HepG2 (cell line): ENCODE measurements around the gene CCDC38. TPM values are rescaled to one million over a fixed set of nuclear protein-coding genes. Genes with fewer than 3 reads are reported as not detected.

Source experiments
- BCL3 ChIP-seq: sonication (generic); formaldehyde crosslinking; IDR thresholded peaks from 2 replicates; pipeline ENCODE4 v1.5.1; 2020; ENCODE audit warnings: mild to moderate bottlenecking, missing genetic modification reagents, moderate library complexity
- CHCHD3 ChIP-seq: sonication (generic); formaldehyde crosslinking; IDR thresholded peaks from 2 replicates; pipeline ENCODE4 v1.8.0; 2022; ENCODE audit warnings: mild to moderate bottlenecking, missing genetic modification reagents, moderate library complexity
- DMTF1 ChIP-seq: sonication (generic); formaldehyde crosslinking; IDR thresholded peaks from 2 replicates; pipeline ENCODE4 v1.4.0; 2020; ENCODE audit warnings: mild to moderate bottlenecking, missing genetic modification reagents
- ELF3 ChIP-seq: IDR thresholded peaks from 2 replicates; pipeline ENCODE4 v1.6.1; 2016; ENCODE audit warnings: missing genetic modification reagents, missing compliant biosample characterization
- FOXA3 ChIP-seq: IDR thresholded peaks from 2 replicates; pipeline ENCODE4 v1.6.1; 2016; ENCODE audit warnings: missing genetic modification reagents, missing compliant biosample characterization
- FOXP4 ChIP-seq: sonication (generic); formaldehyde crosslinking; IDR thresholded peaks from 2 replicates; pipeline ENCODE4 v1.4.0; 2020; ENCODE audit warnings: missing genetic modification reagents
- HCFC1 ChIP-seq: fragments of 150-350 bp; IDR thresholded peaks from 2 replicates; pipeline ENCODE4 v1.6.1; 2014; ENCODE audit warnings: low read depth, low read length
- KLF11 ChIP-seq: IDR thresholded peaks from 2 replicates; pipeline ENCODE4 v1.6.1; 2016; ENCODE audit warnings: missing compliant biosample characterization
- PAF1 ChIP-seq: IDR thresholded peaks from 2 replicates; pipeline ENCODE4 v1.6.1; 2016; ENCODE audit warnings: missing genetic modification reagents, missing compliant biosample characterization
- POLR2AphosphoS5 ChIP-seq: IDR thresholded peaks from 2 replicates; pipeline ENCODE4 v1.6.1; 2012; ENCODE audit warnings: low read depth, low read length
- PRDM15 ChIP-seq: sonication (generic); formaldehyde crosslinking; IDR thresholded peaks from 2 replicates; pipeline ENCODE4 v1.4.0; 2020; ENCODE audit warnings: missing genetic modification reagents
- PREB ChIP-seq: sonication (generic); formaldehyde crosslinking; IDR thresholded peaks from 2 replicates; pipeline ENCODE4 v1.4.0; 2020; ENCODE audit warnings: missing genetic modification reagents
- RBAK ChIP-seq: sonication (generic); formaldehyde crosslinking; IDR thresholded peaks from 2 replicates; pipeline ENCODE4 v1.5.1; 2020; ENCODE audit warnings: mild to moderate bottlenecking, missing genetic modification reagents
- SIN3A ChIP-seq: IDR thresholded peaks from 2 replicates; pipeline ENCODE4 v1.6.1; 2011; ENCODE audit warnings: low read depth, mild to moderate bottlenecking, control low read depth, low read length, borderline replicate concordance
- SSRP1 ChIP-seq: IDR thresholded peaks from 2 replicates; pipeline ENCODE4 v1.6.1; 2016; ENCODE audit warnings: control low read depth
- TRIM24 ChIP-seq: sonication (generic); formaldehyde crosslinking; IDR thresholded peaks from 2 replicates; pipeline ENCODE4 v1.8.0; 2022; ENCODE audit warnings: mild to moderate bottlenecking, missing genetic modification reagents
- ZBTB42 ChIP-seq: sonication (generic); formaldehyde crosslinking; IDR thresholded peaks from 2 replicates; pipeline ENCODE4 v1.5.0; 2020; ENCODE audit warnings: mild to moderate bottlenecking, missing genetic modification reagents
- ZNF766 ChIP-seq: sonication (generic); formaldehyde crosslinking; IDR thresholded peaks from 2 replicates; pipeline ENCODE4 v1.5.0; 2020; ENCODE audit warnings: missing genetic modification reagents, borderline replicate concordance
- ZNF782 ChIP-seq: sonication (generic); formaldehyde crosslinking; IDR thresholded peaks from 2 replicates; pipeline ENCODE4 v1.4.0; 2020; ENCODE audit warnings: missing genetic modification reagents, mild to moderate bottlenecking, borderline replicate concordance
- polyA plus RNA-seq, 8 experiments: library from polyadenylated mRNA; depleted of rRNA in 3 of 8; stranded (reverse) in 7 of 8; unstranded in 1 of 8; fragments of >200 nt; fragmentation: Illumina TruSeq in 4 of 8; extraction: Trizol in 4 of 8; gene quantifications; 2 replicates each; pipeline versions ENCODE4 v1.2.1 to v1.2.3, GENCODE V29; 2011 to 2016; ENCODE audit warnings: low read depth in 4 of 8, missing spikeins in 1 of 8, mixed read lengths in 1 of 8; ENCODE audit not compliant: insufficient read depth in 1 of 8
- total RNA-seq, 5 experiments: library from RNA; depleted of rRNA; stranded (reverse); fragments of >200 nt; fragmentation: Illumina TruSeq; extraction: Trizol; gene quantifications; 2 replicates each; pipeline ENCODE4 v1.2.3, GENCODE V29; 2016; ENCODE audit warnings: low read depth in 1 of 5

CCDC38 gene
- total and polyA plus RNA-seq, 2 of the 13 experiments (the other 11 are each of a cell fraction or from before 2014, with no cell fraction given): 0.24 to 0.32 TPM

- no peak for TF ChIP-seq ZBTB42 (CRISPR knock-in tag)
- no peak for TF ChIP-seq PREB (CRISPR knock-in tag)
- TF ChIP-seq FOXA3 (CRISPR knock-in tag): peak; percentile 55
- TF ChIP-seq ZNF782 (CRISPR knock-in tag): no peak; the same call in 1 of the 2 replicates
- TF ChIP-seq POLR2AphosphoS5: peak; percentile 85
- no peak for TF ChIP-seq CHCHD3 (CRISPR knock-in tag)
- no peak for TF ChIP-seq SSRP1 (CRISPR knock-in tag)
- TF ChIP-seq FOXP4 (CRISPR knock-in tag): peak; percentile 30; the same call in 1 of the 2 replicates
- TF ChIP-seq DMTF1 (CRISPR knock-in tag): no peak
- TF ChIP-seq BCL3: 0 out of 2 replicates have a peak, but pooled peaks have one; percentile 53
- TF ChIP-seq PAF1: no peak
- peak; percentile 95 for TF ChIP-seq SIN3A
- no peak for TF ChIP-seq RBAK (CRISPR knock-in tag)
- TF ChIP-seq TRIM24 (CRISPR knock-in tag): no peak
- peak; percentile 79 for TF ChIP-seq HCFC1
- TF ChIP-seq KLF11 (CRISPR knock-in tag): 0 out of 2 replicates have a peak, but pooled peaks have one; percentile 77
- no peak for TF ChIP-seq PRDM15 (CRISPR knock-in tag)
- TF ChIP-seq ZNF766 (CRISPR knock-in tag): peak; percentile 61; the same call in 1 of the 2 replicates
- TF ChIP-seq ELF3 (CRISPR knock-in tag): peak; percentile 33; the same call in 1 of the 2 replicates
These were observed 83.7 kb downstream of the CCDC38 start, which contains the start of gene SNRPF (continued) for GRCh38 chr12:95858451-95859343.
